ENCODE data around the gene RBM47.
"Not testable (repeated sequence)": the region's sequence is repeated elsewhere in the genome, so short reads cannot be mapped to it uniquely, and the experiment has no call there.

The RBM47 gene

GRCh38 chr4:40399578-40399977 lies 230.1 kb downstream of the RBM47 start:
- no peak for DNase-seq (ENCODE audit: low read depth)

GRCh38 chr4:40395908-40396793 lies 233.5 kb downstream of the RBM47 start:
- H3K4me3 ChIP-seq (ENCODE audit: low read length): no peak overlapping the region
- DNase-seq (ENCODE audit: low read depth): peak; percentile 76
- TF ChIP-seq CTCF (IDR thresholded peaks at IDR 0.05; ENCODE audit: insufficient read depth, low read depth, low read length, missing control alignments): no peak

More at GRCh38 chr4:40399578-40399977, 230.1 kb downstream of the RBM47 start:
- TF ChIP-seq CTCF (IDR thresholded peaks at IDR 0.05; ENCODE audit: insufficient read depth, low read depth, low read length, missing control alignments): no peak
- H3K4me3 ChIP-seq (ENCODE audit: low read length): no peak overlapping the region

GRCh38 chr4:40395166-40395900 lies 234.3 kb downstream of the RBM47 start:
- no peak for DNase-seq (ENCODE audit: low read depth)
- no peak for TF ChIP-seq CTCF (IDR thresholded peaks at IDR 0.05; ENCODE audit: insufficient read depth, low read depth, low read length, missing control alignments)

GRCh38 chr4:40394236-40394635 lies 235.4 kb downstream of the RBM47 start:
- TF ChIP-seq CTCF (IDR thresholded peaks at IDR 0.05; ENCODE audit: insufficient read depth, low read depth, low read length, missing control alignments): no peak
- no peak for DNase-seq (ENCODE audit: low read depth)
- H3K4me3 ChIP-seq (ENCODE audit: low read length): no peak overlapping the region

More at GRCh38 chr4:40395166-40395900, 234.3 kb downstream of the RBM47 start:
- H3K4me3 ChIP-seq (ENCODE audit: low read length): no peak overlapping the region

- not testable (repeated sequence) for H3K4me3 ChIP-seq (ENCODE audit: low read length); DNase-seq (ENCODE audit: low read depth)
These were observed 237.4 kb downstream of the RBM47 start for GRCh38 chr4:40392241-40392640.

GRCh38 chr4:40389986-40390385 lies 239.7 kb downstream of the RBM47 start:
- no peak overlapping the region for H3K4me3 ChIP-seq (ENCODE audit: low read length)
- no peak for DNase-seq (ENCODE audit: low read depth)
- no peak for TF ChIP-seq CTCF (IDR thresholded peaks at IDR 0.05; ENCODE audit: insufficient read depth, low read depth, low read length, missing control alignments)

- H3K4me3 ChIP-seq (ENCODE audit: low read length): no peak overlapping the region
- no peak for TF ChIP-seq CTCF (IDR thresholded peaks at IDR 0.05; ENCODE audit: insufficient read depth, low read depth, low read length, missing control alignments)
- no peak for DNase-seq (ENCODE audit: low read depth)
These were observed 241.4 kb downstream of the RBM47 start for GRCh38 chr4:40388239-40388638.

Data from epithelial cell of esophagus (primary cell).